Neural crest cell (in vitro differentiated cells): ENCODE results near the gene LSM14A. TPM values are rescaled to one million over a fixed set of nuclear protein-coding genes. Genes with fewer than 3 reads are reported as not detected.
"Not testable (repeated sequence)": the region's sequence is repeated elsewhere in the genome, so short reads cannot be mapped to it uniquely, and the experiment has no call there.

ENCODE experiments used
- DNase-seq: peaks from one replicate; pipeline ENCODE4 v3.0.0; 2021; ENCODE audit warnings: low read depth, mixed read lengths, low spot score
- H3K27ac Mint-ChIP-seq: one replicate; pipeline ENCODE4 v1.8.0; 2021; ENCODE audit warnings: mild to moderate bottlenecking, mixed read lengths; ENCODE audit not compliant: unreplicated experiment
- H3K27me3 Mint-ChIP-seq: 2 replicates; pipeline ENCODE4 v1.8.0; 2021; ENCODE audit warnings: low read depth, mild to moderate bottlenecking, mixed read lengths
- H3K36me3 Mint-ChIP-seq: 2 replicates; pipeline ENCODE4 v1.8.0; 2021; ENCODE audit warnings: low read depth, mild to moderate bottlenecking, mixed read lengths
- H3K4me1 Mint-ChIP-seq: 2 replicates; pipeline ENCODE4 v1.8.0; 2021; ENCODE audit warnings: mixed read lengths
- H3K4me3 Mint-ChIP-seq: one replicate; pipeline ENCODE4 v1.8.0; 2021; ENCODE audit warnings: mild to moderate bottlenecking, mixed read lengths
- H3K9me3 Mint-ChIP-seq: 2 replicates; pipeline ENCODE4 v1.8.0; 2021; ENCODE audit warnings: mixed read lengths
- total RNA-seq: library from RNA; stranded (reverse); gene quantifications from 2 replicates; pipeline ENCODE4 v1.2.1, GENCODE V29; 2021
- TF ChIP-seq, protein P1 (sequence below): fragments of 200-600 bp; sonication (generic); conservative IDR thresholded peaks from 2 replicates; pipeline ENCODE4 v1.5.0; 2021; ENCODE audit warnings: antibody characterized with exemption, mild to moderate bottlenecking

The LSM14A gene
- total RNA-seq, 1 donor from 2014 or later: 141 TPM

DNA sequence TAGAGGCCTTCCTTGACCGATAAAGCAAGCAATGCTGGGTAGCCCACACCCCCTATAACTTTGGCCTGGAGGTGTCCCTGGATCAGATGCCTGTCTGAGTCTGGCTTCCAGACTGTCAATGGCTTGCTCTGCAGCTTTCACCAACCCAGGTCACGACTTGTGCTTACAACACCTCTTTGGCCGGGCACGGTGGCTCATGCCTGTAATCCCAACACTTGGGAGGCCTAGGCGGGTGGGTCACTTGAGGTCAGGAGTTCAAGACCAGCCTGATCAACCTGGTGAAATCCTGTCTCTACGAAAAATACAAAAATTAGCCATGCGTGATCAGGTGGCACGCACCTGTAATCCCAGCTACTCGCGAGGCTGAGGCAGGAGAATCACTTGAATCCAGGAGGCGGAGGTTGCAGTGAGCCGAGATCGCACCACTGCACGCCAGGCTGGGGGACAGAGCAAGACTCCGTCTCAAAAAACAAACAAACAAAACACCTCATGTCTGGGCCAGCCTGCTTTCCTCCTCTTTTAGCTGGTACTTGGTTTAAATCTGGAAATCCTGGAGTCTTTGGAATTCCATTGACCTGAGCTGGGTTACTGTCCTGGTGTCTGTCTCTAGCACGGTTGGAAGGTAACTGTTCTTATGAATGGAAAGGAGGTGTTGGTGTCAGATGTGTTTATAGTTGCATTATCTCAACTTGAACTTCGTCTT lies 71.7 kb downstream of the LSM14A start:
- DNase-seq: no peak
- no peak overlapping the region for H3K27ac Mint-ChIP-seq
- peaks cover 5% of the 10 kb centered on the region for H3K36me3 Mint-ChIP-seq
- TF ChIP-seq, protein P1, sequence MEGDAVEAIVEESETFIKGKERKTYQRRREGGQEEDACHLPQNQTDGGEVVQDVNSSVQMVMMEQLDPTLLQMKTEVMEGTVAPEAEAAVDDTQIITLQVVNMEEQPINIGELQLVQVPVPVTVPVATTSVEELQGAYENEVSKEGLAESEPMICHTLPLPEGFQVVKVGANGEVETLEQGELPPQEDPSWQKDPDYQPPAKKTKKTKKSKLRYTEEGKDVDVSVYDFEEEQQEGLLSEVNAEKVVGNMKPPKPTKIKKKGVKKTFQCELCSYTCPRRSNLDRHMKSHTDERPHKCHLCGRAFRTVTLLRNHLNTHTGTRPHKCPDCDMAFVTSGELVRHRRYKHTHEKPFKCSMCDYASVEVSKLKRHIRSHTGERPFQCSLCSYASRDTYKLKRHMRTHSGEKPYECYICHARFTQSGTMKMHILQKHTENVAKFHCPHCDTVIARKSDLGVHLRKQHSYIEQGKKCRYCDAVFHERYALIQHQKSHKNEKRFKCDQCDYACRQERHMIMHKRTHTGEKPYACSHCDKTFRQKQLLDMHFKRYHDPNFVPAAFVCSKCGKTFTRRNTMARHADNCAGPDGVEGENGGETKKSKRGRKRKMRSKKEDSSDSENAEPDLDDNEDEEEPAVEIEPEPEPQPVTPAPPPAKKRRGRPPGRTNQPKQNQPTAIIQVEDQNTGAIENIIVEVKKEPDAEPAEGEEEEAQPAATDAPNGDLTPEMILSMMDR: no peak
- H3K4me1 Mint-ChIP-seq: peaks cover 6% of the 10 kb centered on the region
- no peaks in the 10 kb centered on the region for H3K27me3 Mint-ChIP-seq
- no peaks in the 10 kb centered on the region for H3K9me3 Mint-ChIP-seq
- H3K4me3 Mint-ChIP-seq: no peak overlapping the region

DNA sequence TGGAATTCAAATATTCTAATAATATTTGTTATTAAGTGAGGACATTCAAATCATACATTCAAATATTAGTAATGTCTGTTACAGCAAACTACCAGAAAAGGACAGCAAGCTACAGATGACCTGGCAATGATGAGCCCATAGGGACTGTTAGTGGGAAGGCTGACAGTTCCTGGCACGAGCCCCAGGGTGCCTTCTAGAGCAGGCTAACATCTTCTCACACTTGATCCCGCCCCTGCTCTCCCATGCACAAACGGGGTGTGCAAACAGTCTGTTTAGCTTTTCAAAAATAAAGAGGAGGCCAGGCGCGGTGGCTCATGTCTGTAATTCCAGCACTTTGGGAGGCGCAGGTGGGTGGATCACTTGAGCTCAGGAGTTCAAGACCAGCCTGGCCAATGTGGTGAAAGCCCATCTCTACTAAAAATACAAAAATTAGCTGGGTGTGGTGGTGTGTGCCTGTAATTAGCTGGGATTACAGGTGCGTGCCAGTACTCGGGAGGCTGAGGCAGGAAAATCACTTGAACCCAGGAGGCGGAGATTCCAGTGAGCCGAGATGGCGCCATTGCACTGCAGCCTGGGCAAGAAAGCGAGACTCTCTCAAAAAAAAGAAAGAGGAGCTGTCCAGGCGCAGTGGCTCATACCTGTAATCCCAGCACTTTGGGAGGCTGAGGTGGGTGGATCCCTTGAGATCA lies 72.5 kb downstream of the LSM14A start:
- no peak for DNase-seq
- no peaks in the 10 kb centered on the region for H3K27me3 Mint-ChIP-seq
- TF ChIP-seq, protein P1: no peak
- H3K27ac Mint-ChIP-seq: no peak overlapping the region
- no peaks in the 10 kb centered on the region for H3K9me3 Mint-ChIP-seq
- peaks cover 5% of the 10 kb centered on the region for H3K36me3 Mint-ChIP-seq
- no peak overlapping the region for H3K4me3 Mint-ChIP-seq
- H3K4me1 Mint-ChIP-seq: peaks cover 6% of the 10 kb centered on the region

DNA sequence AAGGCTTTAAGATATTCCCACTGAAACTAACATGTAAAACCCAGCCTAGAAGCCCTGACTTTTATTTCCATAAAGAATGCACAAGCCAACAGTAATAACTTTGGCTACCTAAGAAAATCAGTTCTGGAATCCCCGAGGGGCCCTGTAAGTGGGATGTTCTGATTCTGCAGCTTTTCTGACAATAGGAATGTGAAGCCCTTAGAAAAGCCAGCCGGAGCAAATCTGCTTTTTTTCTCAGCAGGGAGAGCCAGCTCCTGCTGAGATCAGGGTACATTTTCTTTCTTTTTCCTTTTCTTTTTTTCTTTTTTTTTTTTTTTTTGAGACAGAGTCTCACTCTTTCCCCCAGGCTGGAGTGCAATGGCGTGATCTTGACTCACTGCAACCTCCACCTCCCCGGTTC lies 74.0 kb downstream of the LSM14A start:
- Mint-ChIP-seq H3K4me3 (no peak overlapping the region), H3K27me3 (no peaks in the 10 kb centered on the region), H3K4me1 (peaks cover 6% of the 10 kb centered on the region), H3K9me3 (no peaks in the 10 kb centered on the region), H3K27ac (no peak overlapping the region), H3K36me3 (peaks cover 3% of the 10 kb centered on the region)
- TF ChIP-seq, protein P1: no peak
- no peak for DNase-seq

DNA sequence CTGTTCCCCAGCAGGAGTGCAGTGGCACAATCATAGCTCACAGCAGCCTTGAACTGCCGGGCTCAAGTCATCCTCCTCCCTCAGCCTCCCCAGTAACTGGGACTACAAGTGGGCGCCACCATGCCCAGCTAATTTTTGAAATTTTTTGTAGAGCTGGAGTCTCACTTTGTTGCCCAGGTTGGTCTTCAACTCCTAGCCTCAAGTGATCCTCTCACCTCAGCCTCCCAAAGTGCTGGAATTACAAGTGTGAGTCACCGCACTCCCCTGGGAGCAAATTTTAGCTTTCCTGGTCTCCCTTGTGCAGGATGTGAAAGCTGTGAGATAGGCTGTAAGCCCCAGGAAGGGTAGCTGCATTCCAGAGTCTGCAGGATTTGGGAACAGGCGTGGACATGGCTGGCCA lies 76.6 kb downstream of the LSM14A start:
- Mint-ChIP-seq H3K4me3 (no peak overlapping the region), H3K27me3 (no peaks in the 10 kb centered on the region), H3K27ac (no peak overlapping the region), H3K36me3 (peaks cover 3% of the 10 kb centered on the region), H3K9me3 (no peaks in the 10 kb centered on the region), H3K4me1 (peaks cover 3% of the 10 kb centered on the region)
- TF ChIP-seq, protein P1: no peak
- DNase-seq: no peak

DNA sequence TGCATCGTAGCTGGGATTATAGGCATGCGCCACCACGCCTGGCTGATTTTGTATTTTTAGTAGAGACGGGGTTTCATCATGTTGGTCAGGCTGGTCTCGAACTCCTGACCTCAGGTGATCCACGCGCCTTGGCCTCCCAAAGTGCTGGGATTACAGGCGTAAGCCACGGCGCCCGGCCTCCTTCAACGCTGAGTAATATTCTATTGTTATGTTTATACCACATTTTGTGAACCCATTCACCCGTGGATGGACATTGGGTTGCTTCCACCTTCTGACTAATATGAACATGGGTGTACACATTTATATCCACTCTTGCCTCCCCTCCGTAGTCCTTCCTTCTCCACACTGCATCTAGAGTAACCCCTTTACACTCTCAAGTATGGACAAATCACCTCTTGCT lies 80.9 kb downstream of the LSM14A start:
- not testable (repeated sequence) for H3K27me3 Mint-ChIP-seq, H3K27ac Mint-ChIP-seq, H3K36me3 Mint-ChIP-seq, H3K9me3 Mint-ChIP-seq, DNase-seq
- Mint-ChIP-seq H3K4me1 (peaks cover 16% of the 10 kb centered on the region), H3K4me3 (peak overlapping the region; percentile 93)

DNA sequence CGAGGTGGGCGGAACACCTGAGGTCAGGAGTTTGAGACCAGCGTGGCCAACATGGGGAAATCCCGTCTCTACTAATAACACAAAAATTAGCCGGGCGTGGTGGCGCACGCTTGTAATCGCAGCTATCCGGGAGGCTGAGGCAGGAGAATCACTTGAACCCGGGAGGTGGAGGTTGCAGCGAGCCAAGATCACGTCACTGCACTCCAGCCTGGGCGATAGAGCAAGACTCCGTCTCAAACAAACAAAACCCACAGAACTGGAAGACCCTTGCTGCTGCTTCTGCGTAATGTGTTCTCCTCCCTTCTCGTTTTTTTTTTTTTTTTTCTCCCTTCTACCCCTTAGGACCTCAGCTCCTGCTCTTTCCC lies 81.4 kb downstream of the LSM14A start:
- peak overlapping the region; percentile 93 for H3K4me3 Mint-ChIP-seq
- DNase-seq, H3K36me3 Mint-ChIP-seq, H3K9me3 Mint-ChIP-seq, H3K27me3 Mint-ChIP-seq: not testable (repeated sequence)
- H3K27ac Mint-ChIP-seq: peak overlapping the region; percentile 60
- peaks cover 16% of the 10 kb centered on the region for H3K4me1 Mint-ChIP-seq
